Measurements from ENCODE around the gene NAALADL2. TPM values are rescaled to one million over a fixed set of nuclear protein-coding genes. Genes with fewer than 3 reads are reported as not detected.

NAALADL2 gene
- total and polyA plus RNA-seq, 2 of the 8 experiments (the other 6 are each of a cell fraction or from before 2014, with no cell fraction given), result 0.12 to 0.22 TPM

DNA sequence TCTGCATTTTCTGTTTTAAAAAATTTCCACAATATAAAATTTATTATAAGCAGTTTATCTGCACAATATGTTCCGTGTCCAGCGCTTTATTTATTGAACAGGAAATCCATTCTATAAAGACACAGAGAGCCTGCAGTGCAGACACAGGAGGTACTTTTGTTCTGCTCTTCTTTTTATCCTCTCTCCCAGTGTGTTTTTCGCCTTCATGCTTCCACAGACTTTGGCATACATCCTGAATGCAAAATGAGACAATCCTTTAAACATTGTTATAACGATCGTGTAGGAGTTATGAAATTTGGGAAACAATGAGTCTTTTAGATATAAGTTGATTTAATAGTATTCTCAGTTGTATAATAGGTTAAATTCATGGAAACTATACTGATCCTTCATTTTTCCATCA is 749.2 kb downstream of the NAALADL2 start (continued):
- TF ChIP-seq HDAC2 (IDR thresholded peaks at IDR 0.05; ENCODE audit: borderline replicate concordance in 1 of 2, low read depth in 2 of 2, low read length in 2 of 2) (no peak), SAP30 (IDR thresholded peaks at IDR 0.05; ENCODE audit: insufficient read depth, insufficient replicate concordance, low read length) (no peak)
